Fibroblast of skin of left quadriceps (primary cell): ENCODE results near the gene DHX15.

ENCODE experiments used
- DNase-seq, 2 experiments: peaks; one replicate each; pipeline ENCODE4 v3.0.0-alpha.2; 2013; ENCODE audit warnings: low read depth in 2 of 2

Gene DHX15

GRCh38 chr4:24582235-24582832 is 2.0 kb downstream of the DHX15 start:
- DNase-seq: no peak

- DNase-seq: no peak
Measured at GRCh38 chr4:24578364-24578763, 6.0 kb downstream of the DHX15 start.

GRCh38 chr4:24576276-24576675 is 8.1 kb downstream of the DHX15 start:
- DNase-seq: no peak

- DNase-seq: no peak
Measured at GRCh38 chr4:24574236-24574635, 10.1 kb downstream of the DHX15 start.

GRCh38 chr4:24573582-24573981 is 10.8 kb downstream of the DHX15 start:
- DNase-seq: no peak

GRCh38 chr4:24570574-24571236 is 13.6 kb downstream of the DHX15 start:
- no peak for DNase-seq

- DNase-seq: no peak
Measured at GRCh38 chr4:24570172-24570571, 14.2 kb downstream of the DHX15 start.

GRCh38 chr4:24569662-24570061 is 14.7 kb downstream of the DHX15 start:
- DNase-seq: no peak

GRCh38 chr4:24568425-24568824 is 15.9 kb downstream of the DHX15 start:
- DNase-seq: no peak

GRCh38 chr4:24565054-24565453 is 19.3 kb downstream of the DHX15 start:
- no peak for DNase-seq

GRCh38 chr4:24564488-24564887 is 19.9 kb downstream of the DHX15 start:
- no peak for DNase-seq

- DNase-seq: no peak
Measured at GRCh38 chr4:24561438-24562139, 22.8 kb downstream of the DHX15 start.

- peak; percentile 56 to 65 for DNase-seq
Measured at GRCh38 chr4:24560868-24561368, 23.4 kb downstream of the DHX15 start.

- DNase-seq: no peak
Measured at GRCh38 chr4:24559889-24560288, 24.5 kb downstream of the DHX15 start.

GRCh38 chr4:24559032-24559821 is 25.1 kb downstream of the DHX15 start:
- no peak for DNase-seq

- peak in 1 of 2 experiments; percentile 21 for DNase-seq
Measured at GRCh38 chr4:24557026-24558025, 27.0 kb downstream of the DHX15 start.

GRCh38 chr4:24551492-24552289 is 32.7 kb downstream of the DHX15 start:
- DNase-seq: no peak

GRCh38 chr4:24550441-24551175 is 33.7 kb downstream of the DHX15 start:
- DNase-seq: no peak

GRCh38 chr4:24547979-24548378 is 36.4 kb downstream of the DHX15 start:
- no peak for DNase-seq
